Lung (tissue), 12 donors: ENCODE data around the gene SUPT20H. TPM values are rescaled to one million over a fixed set of nuclear protein-coding genes. Genes with fewer than 3 reads are reported as not detected.

ENCODE experiments used
- ATAC-seq: fragments of 200-7000 bp; cut with Tn5 transposase; one replicate; pipeline ENCODE4 v1.9.1; 2020; ENCODE audit warnings: moderate number of reproducible peaks; ENCODE audit not compliant: insufficient read depth, low FRiP score
- DNase-seq, 3 donors: peaks; one replicate each; pipeline ENCODE4 v3.0.0-alpha.2; 2013 to 2017
- H3K27ac ChIP-seq, 2 donors: one replicate each; pipeline ENCODE4 v1.5.1; 2013; ENCODE audit warnings: mild to moderate bottlenecking in 2 of 2, moderate library complexity in 2 of 2, control low read depth in 1 of 2, inconsistent platforms in 1 of 2, low read depth in 1 of 2, low read length in 1 of 2
- H3K27me3 ChIP-seq, 3 donors: one replicate each; pipeline ENCODE4 v1.5.1; 2013; ENCODE audit warnings: low read length in 2 of 3; ENCODE audit not compliant: control insufficient read depth in 3 of 3, insufficient read depth in 3 of 3
- H3K36me3 ChIP-seq, 4 donors: one replicate each; pipeline ENCODE4 v1.5.1; 2013; ENCODE audit warnings: low read length in 4 of 4, mild to moderate bottlenecking in 1 of 4, moderate library complexity in 1 of 4; ENCODE audit not compliant: control insufficient read depth in 4 of 4, insufficient read depth in 4 of 4
- H3K4me1 ChIP-seq, 5 donors: one replicate each; pipeline ENCODE4 v1.5.1; 2013; ENCODE audit warnings: low read length in 5 of 5, mild to moderate bottlenecking in 2 of 5, moderate library complexity in 1 of 5; ENCODE audit not compliant: control insufficient read depth in 5 of 5, insufficient read depth in 5 of 5
- H3K4me3 ChIP-seq: one replicate; pipeline ENCODE4 v1.5.1; 2013; ENCODE audit warnings: mild to moderate bottlenecking, control low read depth, moderate library complexity
- H3K9ac ChIP-seq, 2 donors: one replicate each; pipeline ENCODE4 v1.5.1; 2013; ENCODE audit warnings: low read length in 2 of 2, control low read depth in 1 of 2; ENCODE audit not compliant: insufficient read depth in 1 of 2
- H3K9me3 ChIP-seq, 4 donors: one replicate each; pipeline ENCODE4 v1.5.1; 2013; ENCODE audit warnings: low read length in 3 of 4, mild to moderate bottlenecking in 1 of 4, moderate library complexity in 1 of 4; ENCODE audit not compliant: control insufficient read depth in 4 of 4, insufficient read depth in 3 of 4
- CTCF ChIP-seq: IDR thresholded peaks from 2 replicates; pipeline ENCODE4 v1.5.1; 2012; ENCODE audit warnings: mild to moderate bottlenecking; ENCODE audit errors: control extremely low read depth, extremely low read depth
- WGBS, 2 donors: extraction: QIAGEN DNeasy Blood & Tissue Kit; methylation state at CpG; one replicate each; pipeline ENCODE4 v1.1.7; 2013; 5-methylcytosine and 5-hydroxymethylcytosine counted together
- polyA plus RNA-seq, 2 donors: library from polyadenylated mRNA; stranded (reverse); fragments of 200-250 nt; gene quantifications; one replicate each; pipeline ENCODE4 v1.2.1, GENCODE V29; 2013
- total RNA-seq, 2 donors: library from RNA; depleted of rRNA in 1 of 2; stranded (reverse); fragments of >200 nt in 1 of 2; gene quantifications; one replicate each; pipeline ENCODE4 v1.2.1, GENCODE V29; 2014 to 2021
- donor health status: control.
- donor health status: control.
- donor health status: Bipolar disorder and iron deficiency.
- donor health status: healthy.
- donor health status: DM: yes; HTN: yes; CAD: no.

The SUPT20H gene
- total and polyA plus RNA-seq, 4 donors = 24.2 to 134 (median 39.8) TPM

- Histone ChIP-seq H3K9me3 (no peaks in the 10 kb centered on the region), H3K9ac (no peak overlapping the region), H3K27ac (no peak overlapping the region), H3K4me3 (no peak overlapping the region), H3K36me3 (no peaks in the 10 kb centered on the region), H3K27me3 (no peaks in the 10 kb centered on the region), H3K4me1 (no peaks in the 10 kb centered on the region)
- ATAC-seq = no peak
- DNase-seq = peak in 2 of 3 donors; percentile 73 to 75
- 0 to 7% methylated on average over 1 of the region's 1 CpG for WGBS, 2 donors
- TF ChIP-seq CTCF = peak; percentile 0
These were observed 15.2 kb upstream of the SUPT20H start for GRCh38 chr13:37074703-37075102.

- DNase-seq (no peak), ATAC-seq (no peak)
- no peaks in the 10 kb centered on the region for H3K27me3 ChIP-seq
- H3K9me3 ChIP-seq = no peaks in the 10 kb centered on the region
- no peak for TF ChIP-seq CTCF
- H3K4me3 ChIP-seq = no peak overlapping the region
- H3K4me1 ChIP-seq = no peaks in the 10 kb centered on the region
- H3K27ac ChIP-seq = no peak overlapping the region
- H3K36me3 ChIP-seq = no peaks in the 10 kb centered on the region
- 78 to 84% methylated on average over 4 of the region's 4 CpGs for WGBS, 2 donors
- H3K9ac ChIP-seq = no peak overlapping the region
These were observed 12.5 kb upstream of the SUPT20H start for GRCh38 chr13:37072024-37072423.

GRCh38 chr13:37070956-37071355 lies 11.5 kb upstream of the SUPT20H start:
- no peak overlapping the region for H3K4me3 ChIP-seq
- no peak for ATAC-seq
- no peak overlapping the region for H3K27ac ChIP-seq
- 93 to 96% methylated on average over 7 of the region's 7 CpGs for WGBS, 2 donors
- no peaks in the 10 kb centered on the region for H3K36me3 ChIP-seq
- no peaks in the 10 kb centered on the region for H3K9me3 ChIP-seq
- H3K9ac ChIP-seq = no peak overlapping the region
- DNase-seq = no peak
- no peak for TF ChIP-seq CTCF
- no peaks in the 10 kb centered on the region for H3K27me3 ChIP-seq
- H3K4me1 ChIP-seq = no peaks in the 10 kb centered on the region

GRCh38 chr13:37070145-37070695 lies 10.7 kb upstream of the SUPT20H start:
- TF ChIP-seq CTCF = no peak
- 89 to 91% methylated on average over 9 of the region's 9 CpGs for WGBS, 2 donors
- Histone ChIP-seq H3K27ac (no peak overlapping the region), H3K4me3 (no peak overlapping the region), H3K9me3 (no peaks in the 10 kb centered on the region), H3K9ac (no peak overlapping the region), H3K4me1 (no peaks in the 10 kb centered on the region), H3K36me3 (no peaks in the 10 kb centered on the region), H3K27me3 (no peaks in the 10 kb centered on the region)
- DNase-seq (no peak), ATAC-seq (no peak)
